ENCODE results near the gene MARCHF3. TPM values are rescaled to one million over a fixed set of nuclear protein-coding genes. Genes with fewer than 3 reads are reported as not detected.

The MARCHF3 gene
- total RNA-seq, 2 experiments from 2014 or later = 5.4 to 7.0 TPM

DNA sequence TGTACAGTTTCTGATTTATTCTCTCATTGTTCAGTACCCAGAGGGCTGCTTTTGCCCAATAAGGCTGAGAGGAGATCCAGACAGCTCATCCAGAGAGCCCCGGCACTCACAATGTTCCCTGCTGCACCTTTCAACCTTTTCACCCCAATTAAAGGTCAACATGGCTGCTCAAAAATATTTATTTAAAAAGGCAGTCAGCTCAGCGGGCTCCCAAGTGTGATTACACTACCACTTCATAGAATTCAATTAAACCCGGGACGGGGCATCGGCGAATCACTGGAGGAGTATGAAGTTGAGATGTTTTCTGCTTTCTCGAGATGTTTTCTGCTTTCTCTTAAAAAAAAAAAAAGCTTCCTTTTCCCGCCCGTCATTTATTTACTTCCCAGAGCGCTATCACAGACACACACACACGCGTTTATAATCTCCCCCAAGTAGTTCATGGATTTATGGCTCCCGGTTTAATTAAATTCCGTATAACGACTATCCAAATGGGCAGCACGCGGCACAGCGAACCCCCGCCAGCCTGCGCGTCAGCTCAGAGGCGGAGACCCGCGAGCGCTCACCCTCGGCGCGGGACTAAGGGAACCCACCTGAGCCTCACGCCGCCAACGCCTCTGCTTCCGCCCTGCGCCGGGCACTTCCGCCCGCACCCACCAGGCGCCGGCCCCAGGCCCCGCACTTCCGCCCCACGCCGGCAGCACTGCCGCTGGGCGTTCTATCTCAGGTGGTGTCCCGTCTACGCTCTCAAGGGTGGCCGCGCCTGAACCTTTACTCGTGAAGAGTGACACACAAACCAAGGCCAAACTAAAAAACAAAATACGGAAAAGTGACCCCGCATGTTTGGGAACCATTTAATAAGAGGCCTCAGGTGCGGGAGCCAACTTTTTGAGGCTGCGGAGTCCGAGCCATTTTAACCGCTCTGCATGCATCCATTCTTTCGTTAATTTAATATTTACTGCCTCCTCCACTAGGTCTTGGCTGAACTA lies 42.8 kb upstream of the MARCHF3 start, which contains the start of gene C5orf63:
TSS of gene C5orf63 (minus strand) at position 642 of the 986 bp plus-strand sequence. CDS start 14,507 bp downstream, outside the sequence.
- Histone ChIP-seq H3K36me3 (ENCODE audit: insufficient read depth, low read length) (no peaks in the 10 kb centered on the region), H3K4me1 (ENCODE audit: insufficient read depth, low read length, poor library complexity, severe bottlenecking) (peaks cover 10% of the 10 kb centered on the region), H3K79me2 (ENCODE audit: insufficient read depth, low read depth, low read length) (no peaks in the 10 kb centered on the region), H3K27ac (ENCODE audit: low read depth, low read length, poor library complexity, severe bottlenecking) (no peak within 1 kb of the TSS), H3K9me3 (ENCODE audit: low read length) (no peaks in the 10 kb centered on the region), H3K4me3 (ENCODE audit: low read depth, low read length, poor library complexity, severe bottlenecking) (peak within 1 kb of the TSS; percentile 70), H3K4me2 (ENCODE audit: low read length) (peak within 1 kb of the TSS; percentile 76), H2AFZ (ENCODE audit: low read length) (peak within 1 kb of the TSS; percentile 100), H3K9me2 (ENCODE audit: insufficient read depth, low read length) (no peaks in the 10 kb centered on the region), H4K20me1 (ENCODE audit: insufficient read depth, low read length) (no peaks in the 10 kb centered on the region)
- CTCF ChIA-PET (ENCODE audit: unreplicated experiment) = no interaction called here
- TF ChIP-seq EZH2phosphoT487 (IDR thresholded peaks at IDR 0.05; ENCODE audit: borderline replicate concordance, low read depth, low read length) = no peak
- TF ChIP-seq, protein P1, sequence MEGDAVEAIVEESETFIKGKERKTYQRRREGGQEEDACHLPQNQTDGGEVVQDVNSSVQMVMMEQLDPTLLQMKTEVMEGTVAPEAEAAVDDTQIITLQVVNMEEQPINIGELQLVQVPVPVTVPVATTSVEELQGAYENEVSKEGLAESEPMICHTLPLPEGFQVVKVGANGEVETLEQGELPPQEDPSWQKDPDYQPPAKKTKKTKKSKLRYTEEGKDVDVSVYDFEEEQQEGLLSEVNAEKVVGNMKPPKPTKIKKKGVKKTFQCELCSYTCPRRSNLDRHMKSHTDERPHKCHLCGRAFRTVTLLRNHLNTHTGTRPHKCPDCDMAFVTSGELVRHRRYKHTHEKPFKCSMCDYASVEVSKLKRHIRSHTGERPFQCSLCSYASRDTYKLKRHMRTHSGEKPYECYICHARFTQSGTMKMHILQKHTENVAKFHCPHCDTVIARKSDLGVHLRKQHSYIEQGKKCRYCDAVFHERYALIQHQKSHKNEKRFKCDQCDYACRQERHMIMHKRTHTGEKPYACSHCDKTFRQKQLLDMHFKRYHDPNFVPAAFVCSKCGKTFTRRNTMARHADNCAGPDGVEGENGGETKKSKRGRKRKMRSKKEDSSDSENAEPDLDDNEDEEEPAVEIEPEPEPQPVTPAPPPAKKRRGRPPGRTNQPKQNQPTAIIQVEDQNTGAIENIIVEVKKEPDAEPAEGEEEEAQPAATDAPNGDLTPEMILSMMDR (conservative IDR thresholded peaks at IDR 0.05; ENCODE audit: low read length) = no peak
- DNase-seq (ENCODE audit: low spot score) = peak; percentile 82
- BruUV-seq (replicated peaks) = no TSS peak
- intact Hi-C loops (cut with micrococcal nuclease; ENCODE audit: unreplicated experiment) = no loop called here
- POLR2A ChIA-PET = interaction anchor here (0.7 to 0.9 kb wide), 2 partner anchors 27 to 849 kb away, joined by 4 to 6 read pairs; no protein-coding TSS in a partner anchor

DNA sequence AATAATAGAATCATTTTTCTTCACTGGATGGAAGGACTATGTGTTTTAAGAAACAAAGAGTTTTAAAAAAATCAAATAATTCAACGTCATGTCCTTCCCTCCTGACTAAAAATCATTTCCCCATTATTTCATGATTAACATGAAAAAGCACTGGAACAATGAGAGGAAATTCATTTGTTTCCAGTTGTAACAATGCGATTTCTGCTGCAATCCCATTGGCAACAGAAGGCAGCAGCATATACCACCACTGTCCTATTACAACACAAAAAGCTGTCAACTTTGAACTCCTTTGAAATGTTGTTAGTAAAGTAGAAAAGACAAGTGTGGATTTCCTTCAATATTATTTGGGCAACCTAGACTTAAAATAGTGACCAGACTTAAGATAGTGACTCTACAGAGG lies 39.9 kb upstream of the MARCHF3 start:
- no peaks in the 10 kb centered on the region for H3K9me3 ChIP-seq (ENCODE audit: low read length)
- POLR2A ChIA-PET = no interaction called here
- intact Hi-C loops (cut with micrococcal nuclease; ENCODE audit: unreplicated experiment) = no loop called here
- H3K27ac ChIP-seq (ENCODE audit: low read depth, low read length, poor library complexity, severe bottlenecking) = no peak overlapping the region
- peaks cover 10% of the 10 kb centered on the region for H3K4me1 ChIP-seq (ENCODE audit: insufficient read depth, low read length, poor library complexity, severe bottlenecking)
- no peaks in the 10 kb centered on the region for H4K20me1 ChIP-seq (ENCODE audit: insufficient read depth, low read length)
- BruUV-seq (replicated peaks) = no TSS peak
- TF ChIP-seq, protein P1 (conservative IDR thresholded peaks at IDR 0.05; ENCODE audit: low read length) = no peak
- no peak for TF ChIP-seq EZH2phosphoT487 (IDR thresholded peaks at IDR 0.05; ENCODE audit: borderline replicate concordance, low read depth, low read length)
- no peaks in the 10 kb centered on the region for H3K36me3 ChIP-seq (ENCODE audit: insufficient read depth, low read length)
- no peak overlapping the region for H3K4me2 ChIP-seq (ENCODE audit: low read length)
- CTCF ChIA-PET (ENCODE audit: unreplicated experiment) = no interaction called here
- H3K4me3 ChIP-seq (ENCODE audit: low read depth, low read length, poor library complexity, severe bottlenecking) = no peak overlapping the region
- H3K79me2 ChIP-seq (ENCODE audit: insufficient read depth, low read depth, low read length) = no peaks in the 10 kb centered on the region
- no peak for DNase-seq (ENCODE audit: low spot score)
- H2AFZ ChIP-seq (ENCODE audit: low read length) = no peak overlapping the region
- H3K9me2 ChIP-seq (ENCODE audit: insufficient read depth, low read length) = no peaks in the 10 kb centered on the region
